ENCODE measurements around the gene RTL5.

Gene RTL5

DNA sequence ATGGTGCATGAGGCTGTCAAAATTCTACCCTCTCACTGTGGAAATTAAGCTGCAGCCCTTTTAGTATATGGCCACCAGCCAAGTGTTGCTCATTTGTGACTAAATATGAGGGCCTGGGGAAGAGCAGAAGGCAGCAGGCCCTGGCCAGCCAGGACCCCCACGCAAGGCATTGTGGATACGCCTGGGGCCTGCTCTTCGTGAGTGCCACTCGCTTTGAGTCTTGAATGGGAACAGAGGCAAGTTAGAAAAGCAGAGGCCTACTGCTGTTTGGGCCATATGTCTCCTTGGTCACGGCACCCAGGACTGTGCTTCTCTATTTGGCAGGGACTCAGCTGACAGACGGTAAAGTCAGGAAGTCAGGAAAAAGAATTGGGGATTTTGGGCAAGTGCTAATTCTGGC is 10.9 kb downstream of the RTL5 start:
- H3K4me3 ChIP-seq (ENCODE audit: control insufficient read depth, low read depth, low read length), result no peak overlapping the region
- TF ChIP-seq, protein P1, sequence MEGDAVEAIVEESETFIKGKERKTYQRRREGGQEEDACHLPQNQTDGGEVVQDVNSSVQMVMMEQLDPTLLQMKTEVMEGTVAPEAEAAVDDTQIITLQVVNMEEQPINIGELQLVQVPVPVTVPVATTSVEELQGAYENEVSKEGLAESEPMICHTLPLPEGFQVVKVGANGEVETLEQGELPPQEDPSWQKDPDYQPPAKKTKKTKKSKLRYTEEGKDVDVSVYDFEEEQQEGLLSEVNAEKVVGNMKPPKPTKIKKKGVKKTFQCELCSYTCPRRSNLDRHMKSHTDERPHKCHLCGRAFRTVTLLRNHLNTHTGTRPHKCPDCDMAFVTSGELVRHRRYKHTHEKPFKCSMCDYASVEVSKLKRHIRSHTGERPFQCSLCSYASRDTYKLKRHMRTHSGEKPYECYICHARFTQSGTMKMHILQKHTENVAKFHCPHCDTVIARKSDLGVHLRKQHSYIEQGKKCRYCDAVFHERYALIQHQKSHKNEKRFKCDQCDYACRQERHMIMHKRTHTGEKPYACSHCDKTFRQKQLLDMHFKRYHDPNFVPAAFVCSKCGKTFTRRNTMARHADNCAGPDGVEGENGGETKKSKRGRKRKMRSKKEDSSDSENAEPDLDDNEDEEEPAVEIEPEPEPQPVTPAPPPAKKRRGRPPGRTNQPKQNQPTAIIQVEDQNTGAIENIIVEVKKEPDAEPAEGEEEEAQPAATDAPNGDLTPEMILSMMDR (IDR thresholded peaks at IDR 0.05; ENCODE audit: control insufficient read depth, insufficient read depth, low read depth, low read length, missing control alignments), result no peak
- no peak for DNase-seq (ENCODE audit: low read depth)

DNA sequence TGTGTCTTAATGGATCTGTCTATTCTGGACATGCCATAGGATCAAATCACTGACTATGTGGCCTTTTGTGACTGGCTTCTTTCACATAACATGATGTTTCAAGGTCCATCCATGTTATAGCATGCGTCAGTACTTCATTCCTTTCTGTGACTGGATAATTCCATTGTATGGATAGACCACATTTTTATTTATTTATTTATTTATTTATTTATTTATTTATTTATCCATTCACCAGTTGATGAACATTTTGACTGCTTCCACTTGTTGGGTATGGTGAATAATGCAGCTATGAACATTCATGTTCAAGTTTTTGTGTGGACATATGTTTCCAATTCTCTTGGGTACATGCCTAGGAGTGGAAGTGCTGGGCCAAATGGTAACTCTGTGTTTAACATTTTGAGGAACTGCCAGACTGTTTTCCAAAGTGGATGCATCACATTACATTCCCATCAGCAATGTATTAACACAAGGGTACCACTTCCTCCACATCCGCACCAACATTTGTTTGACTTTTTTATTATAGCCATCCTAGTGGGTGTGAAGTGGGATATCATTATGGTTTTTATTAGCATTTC is 14.0 kb downstream of the RTL5 start:
- no peak overlapping the region for H3K4me3 ChIP-seq (ENCODE audit: control insufficient read depth, low read depth, low read length)
- TF ChIP-seq, protein P1 (IDR thresholded peaks at IDR 0.05; ENCODE audit: control insufficient read depth, insufficient read depth, low read depth, low read length, missing control alignments), result no peak
- DNase-seq (ENCODE audit: low read depth), result no peak

DNA sequence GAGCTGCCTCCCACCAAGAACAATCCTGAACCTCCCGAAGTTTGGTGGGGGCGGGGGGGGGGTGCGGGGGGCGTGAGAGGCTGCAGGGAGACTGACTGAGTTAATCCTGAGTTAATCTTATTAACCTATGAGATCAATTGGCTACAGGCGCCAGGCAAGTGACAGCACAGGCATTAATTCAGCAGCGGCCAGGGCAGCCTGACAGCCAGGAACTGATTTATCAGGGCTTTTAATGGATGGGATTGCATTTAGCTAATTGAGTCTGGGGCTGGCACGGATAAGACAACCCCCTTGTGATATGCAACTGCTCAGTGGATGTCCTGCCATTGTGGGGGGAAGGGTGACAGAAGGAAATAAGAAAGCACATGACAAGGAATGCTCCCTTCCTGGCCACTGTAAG is 16.3 kb downstream of the RTL5 start:
- TF ChIP-seq, protein P1 (IDR thresholded peaks at IDR 0.05; ENCODE audit: control insufficient read depth, insufficient read depth, low read depth, low read length, missing control alignments), result no peak
- no peak for DNase-seq (ENCODE audit: low read depth)
- H3K4me3 ChIP-seq (ENCODE audit: control insufficient read depth, low read depth, low read length), result no peak overlapping the region

DNA sequence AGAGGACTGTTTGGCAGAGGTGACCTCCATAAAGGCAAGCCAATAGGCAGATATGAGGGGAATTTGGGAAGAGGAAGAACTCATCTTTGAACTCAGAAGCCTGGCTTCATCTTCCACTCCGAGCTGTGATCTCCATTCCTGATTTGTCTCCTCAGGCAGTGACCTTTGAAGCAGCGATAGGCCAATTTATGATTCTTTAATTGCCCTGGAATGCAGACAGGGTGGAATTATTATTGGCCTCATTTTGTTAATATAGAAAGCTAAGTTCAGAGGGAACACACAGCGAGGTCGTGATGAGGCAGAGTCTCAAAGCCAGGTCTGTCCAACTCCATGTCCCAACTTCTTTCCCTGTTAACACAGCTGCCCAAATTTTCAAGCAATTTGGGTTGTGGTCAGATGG is 16.9 kb downstream of the RTL5 start:
- TF ChIP-seq, protein P1 (IDR thresholded peaks at IDR 0.05; ENCODE audit: control insufficient read depth, insufficient read depth, low read depth, low read length, missing control alignments), result no peak
- DNase-seq (ENCODE audit: low read depth), result no peak
- no peak overlapping the region for H3K4me3 ChIP-seq (ENCODE audit: control insufficient read depth, low read depth, low read length)

DNA sequence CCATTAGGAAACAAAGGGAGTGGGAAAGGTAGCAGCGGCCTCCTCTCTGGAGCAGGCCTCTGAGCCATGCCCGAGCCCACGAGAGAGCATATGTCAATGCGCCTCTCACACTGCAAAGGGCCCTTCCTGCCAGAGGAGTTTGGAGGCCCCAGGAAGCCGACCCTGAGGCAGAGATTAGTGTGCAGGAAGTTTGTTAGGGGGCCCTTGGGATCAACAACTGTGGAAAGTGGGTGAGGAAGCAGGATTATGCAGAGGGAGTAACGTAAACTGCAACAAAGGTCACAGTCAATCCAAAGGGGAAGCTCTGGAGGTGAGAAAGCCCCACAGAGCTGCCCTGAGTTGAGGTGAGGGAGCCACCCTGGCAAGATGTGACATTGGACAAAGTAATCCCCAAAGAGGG is 17.4 kb downstream of the RTL5 start:
- TF ChIP-seq, protein P1 (IDR thresholded peaks at IDR 0.05; ENCODE audit: control insufficient read depth, insufficient read depth, low read depth, low read length, missing control alignments), result no peak
- H3K4me3 ChIP-seq (ENCODE audit: control insufficient read depth, low read depth, low read length), result no peak overlapping the region
- DNase-seq (ENCODE audit: low read depth), result no peak

DNA sequence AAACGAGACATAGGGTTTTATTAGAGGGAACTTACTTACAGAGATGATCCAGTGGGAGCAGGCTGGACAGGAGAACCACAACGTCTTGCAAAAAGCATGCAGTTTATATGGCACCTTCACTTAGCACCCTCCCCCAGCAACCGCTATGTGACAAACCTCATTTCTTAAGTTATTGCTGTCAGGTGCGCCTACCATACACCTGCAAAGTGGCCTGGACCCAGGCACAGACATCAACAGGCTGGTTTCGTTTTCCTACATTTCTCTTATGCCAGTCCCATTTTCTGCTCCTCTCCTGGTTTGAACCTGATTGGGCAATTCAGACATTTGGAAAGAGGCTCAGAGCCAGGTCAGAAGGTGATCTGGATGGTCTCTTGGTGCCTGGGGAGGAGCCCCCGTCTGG is 18.3 kb downstream of the RTL5 start:
- DNase-seq (ENCODE audit: low read depth), result no peak
- TF ChIP-seq, protein P1 (IDR thresholded peaks at IDR 0.05; ENCODE audit: control insufficient read depth, insufficient read depth, low read depth, low read length, missing control alignments), result no peak
- H3K4me3 ChIP-seq (ENCODE audit: control insufficient read depth, low read depth, low read length), result no peak overlapping the region
